Spinal cord (tissue), 10 donors: Measurements from ENCODE around the gene RAF1. TPM values are rescaled to one million over a fixed set of nuclear protein-coding genes. Genes with fewer than 3 reads are reported as not detected.

Experiments used
- DNase-seq, 6 donors: peaks; one replicate each; pipeline versions ENCODE4 v3.0.0 to v3.0.0-alpha.2; 2013 to 2015; ENCODE audit warnings: low spot score in 6 of 6, low read depth in 4 of 6
- H3K27ac ChIP-seq: one replicate; pipeline ENCODE4 v1.5.1; 2013; ENCODE audit warnings: low read depth, low read length, control low read depth
- H3K27me3 ChIP-seq: one replicate; pipeline ENCODE4 v1.6.1; 2013; ENCODE audit warnings: low read length; ENCODE audit not compliant: control insufficient read depth, insufficient read depth
- H3K36me3 ChIP-seq: one replicate; pipeline ENCODE4 v1.6.1; 2013; ENCODE audit warnings: low read length; ENCODE audit not compliant: control insufficient read depth, insufficient read depth
- H3K4me1 ChIP-seq: one replicate; pipeline ENCODE4 v1.6.1; 2013; ENCODE audit warnings: low read length; ENCODE audit not compliant: control insufficient read depth, insufficient read depth
- H3K4me3 ChIP-seq: one replicate; pipeline ENCODE4 v1.5.1; 2013; ENCODE audit warnings: low read depth, low read length, control low read depth
- H3K9me3 ChIP-seq: one replicate; pipeline ENCODE4 v1.6.1; 2013; ENCODE audit warnings: low read length; ENCODE audit not compliant: control insufficient read depth, insufficient read depth
- WGBS: methylation state at CpG from one replicate; pipeline ENCODE4 v1.1.5; 2013; ENCODE audit warnings: missing lambda C conversion rate; ENCODE audit not compliant: insufficient coverage; 5-methylcytosine and 5-hydroxymethylcytosine counted together
- polyA plus RNA-seq, 2 donors: library from polyadenylated mRNA; unstranded; fragments of 120-200 nt; gene quantifications; one replicate each; pipeline ENCODE4 v1.2.1, GENCODE V29; 2013; ENCODE audit not compliant: insufficient read length in 2 of 2
- total RNA-seq, 2 donors: library from RNA; depleted of rRNA in 1 of 2; stranded (reverse); fragments of 120-200 nt in 1 of 2; fragments of >200 nt in 1 of 2; gene quantifications; one replicate each; pipeline versions ENCODE4 v1.2.3 to v1.2.4, GENCODE V29; 2013 to 2014
- donor health status: healthy.

The RAF1 gene
- total and polyA plus RNA-seq, 4 donors: 109 to 135 (median 121) TPM

DNA sequence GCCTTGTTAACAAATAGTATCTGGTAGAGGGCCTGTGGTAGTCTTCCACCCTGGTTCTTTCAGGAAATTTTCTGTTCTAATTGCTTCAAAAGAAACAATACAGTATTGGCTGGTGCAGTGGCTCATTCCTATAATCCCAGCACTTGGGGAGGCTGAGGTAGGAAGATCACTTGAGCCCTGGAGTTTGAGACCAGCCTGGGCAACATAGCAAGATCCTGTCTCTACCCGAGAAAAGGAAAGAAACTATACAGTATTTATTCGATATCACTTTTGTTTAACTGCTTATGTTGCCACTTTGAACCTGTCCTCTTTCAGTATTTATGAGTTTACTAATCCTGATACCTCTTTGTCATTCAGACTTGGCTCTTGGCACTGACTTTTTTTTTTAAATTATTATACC, 102.5 kb downstream of the RAF1 start:
- WGBS: 100% methylated on average over 1 of the region's 2 CpGs
- Histone ChIP-seq H3K4me3 (no peak overlapping the region), H3K27ac (no peak overlapping the region), H3K36me3 (no peaks in the 10 kb centered on the region), H3K9me3 (peaks cover 2% of the 10 kb centered on the region), H3K27me3 (no peaks in the 10 kb centered on the region), H3K4me1 (no peaks in the 10 kb centered on the region)
- DNase-seq: no peak

GRCh38 chr3:12560505-12561190, 103.3 kb downstream of the RAF1 start:
- Histone ChIP-seq H3K9me3 (peaks cover 2% of the 10 kb centered on the region), H3K27ac (no peak overlapping the region), H3K36me3 (no peaks in the 10 kb centered on the region), H3K4me3 (no peak overlapping the region), H3K4me1 (peaks cover 6% of the 10 kb centered on the region), H3K27me3 (no peaks in the 10 kb centered on the region)
- DNase-seq: no peak
- 83% methylated on average over 3 of the region's 5 CpGs for WGBS

DNA sequence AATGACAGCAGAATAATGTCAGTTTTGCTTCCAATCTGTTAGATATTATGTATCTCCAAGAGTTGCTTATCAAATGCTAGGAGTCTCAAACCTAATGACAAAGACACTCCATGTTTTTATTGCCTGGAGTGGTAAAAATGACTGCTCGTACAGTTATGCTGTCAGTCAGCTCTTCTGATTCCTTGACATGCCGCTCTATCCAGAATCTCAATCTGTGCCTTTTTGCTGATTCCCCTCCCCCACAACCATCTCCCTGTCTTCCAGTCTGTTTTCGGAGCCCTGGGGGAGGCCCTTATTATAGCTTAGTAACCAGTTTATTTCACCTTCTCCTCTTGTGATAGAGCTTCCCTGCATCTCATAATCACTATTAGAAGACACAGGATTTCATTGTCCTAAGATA, 104.4 kb downstream of the RAF1 start:
- no peak for DNase-seq
- 67% methylated on average over 3 of the region's 3 CpGs for WGBS
- no peaks in the 10 kb centered on the region for H3K9me3 ChIP-seq

GRCh38 chr3:12558706-12559105, 105.2 kb downstream of the RAF1 start:
- WGBS: 47% methylated on average over 4 of the region's 4 CpGs
- Histone ChIP-seq H3K9me3 (no peaks in the 10 kb centered on the region), H3K36me3 (no peaks in the 10 kb centered on the region), H3K27me3 (no peaks in the 10 kb centered on the region), H3K27ac (no peak overlapping the region), H3K4me3 (no peak overlapping the region), H3K4me1 (peaks cover 10% of the 10 kb centered on the region)
- DNase-seq: no peak

More for the DNA sequence above, 104.4 kb downstream of the RAF1 start:
- Histone ChIP-seq H3K27me3 (no peaks in the 10 kb centered on the region), H3K4me1 (peaks cover 6% of the 10 kb centered on the region), H3K4me3 (no peak overlapping the region), H3K27ac (no peak overlapping the region), H3K36me3 (no peaks in the 10 kb centered on the region)

GRCh38 chr3:12557473-12558100, 106.3 kb downstream of the RAF1 start:
- peak in 1 of 6 donors; percentile 19 for DNase-seq
- WGBS: 0% methylated on average over 7 of the region's 18 CpGs
- Histone ChIP-seq H3K4me1 (peaks cover 10% of the 10 kb centered on the region), H3K36me3 (no peaks in the 10 kb centered on the region), H3K4me3 (peak overlapping the region; percentile 91), H3K9me3 (no peaks in the 10 kb centered on the region), H3K27me3 (no peaks in the 10 kb centered on the region), H3K27ac (peak overlapping the region; percentile 97)

DNA sequence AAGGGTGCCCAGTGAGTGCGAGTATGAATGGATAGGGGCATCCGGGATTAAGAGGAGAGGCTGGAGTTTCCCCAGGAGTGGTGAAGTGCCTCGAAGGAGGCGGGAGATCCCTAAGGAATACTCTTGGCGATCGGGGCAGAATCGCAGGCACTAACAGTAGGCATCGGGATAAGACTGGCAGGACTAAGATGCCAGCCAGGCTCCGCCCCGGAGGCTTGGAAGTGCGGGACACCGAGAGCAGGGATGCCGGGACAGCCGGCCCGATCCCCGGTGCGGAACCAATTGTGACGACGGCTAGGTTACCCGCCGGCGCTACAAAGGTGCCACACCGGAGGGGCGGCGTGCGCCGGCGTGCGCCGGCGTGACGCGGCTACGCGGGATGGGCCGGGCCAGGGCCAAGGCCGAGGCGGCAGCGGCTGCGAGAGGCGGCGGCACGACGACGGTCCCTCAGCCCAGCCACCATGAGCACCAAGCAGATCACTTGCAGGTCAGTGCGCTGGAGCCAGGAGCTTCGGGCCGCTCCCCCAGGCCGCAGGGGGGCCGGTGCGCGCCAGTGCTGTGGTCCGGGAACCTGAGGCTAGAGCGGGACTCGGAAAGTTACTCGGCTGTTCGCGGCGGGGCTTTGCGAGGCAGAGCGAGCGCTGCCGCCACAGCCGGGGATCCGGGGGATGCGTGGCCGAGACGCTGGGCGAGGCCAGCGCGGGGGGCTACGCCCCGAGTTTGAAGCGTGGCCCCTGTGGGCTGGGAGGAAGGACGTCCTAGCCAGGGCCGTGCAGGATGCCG, 107.0 kb downstream of the RAF1 start, which contains the start of gene MKRN2:
Gene MKRN2, plus strand, starts transcription at position 398 of the 783 bp plus-strand sequence. Its CDS starts 64 bp downstream, at position 462.
- H3K4me1 ChIP-seq: peaks cover 10% of the 10 kb centered on the region
- no peaks in the 10 kb centered on the region for H3K9me3 ChIP-seq
- no peaks in the 10 kb centered on the region for H3K27me3 ChIP-seq
- H3K36me3 ChIP-seq: no peaks in the 10 kb centered on the region
- peak; percentile 73 to 97 (median 87) for DNase-seq
- WGBS: under 1% methylated on average over 77 of the region's 77 CpGs
- peak within 1 kb of the TSS; percentile 91 for H3K4me3 ChIP-seq
- peak within 1 kb of the TSS; percentile 97 for H3K27ac ChIP-seq

DNA sequence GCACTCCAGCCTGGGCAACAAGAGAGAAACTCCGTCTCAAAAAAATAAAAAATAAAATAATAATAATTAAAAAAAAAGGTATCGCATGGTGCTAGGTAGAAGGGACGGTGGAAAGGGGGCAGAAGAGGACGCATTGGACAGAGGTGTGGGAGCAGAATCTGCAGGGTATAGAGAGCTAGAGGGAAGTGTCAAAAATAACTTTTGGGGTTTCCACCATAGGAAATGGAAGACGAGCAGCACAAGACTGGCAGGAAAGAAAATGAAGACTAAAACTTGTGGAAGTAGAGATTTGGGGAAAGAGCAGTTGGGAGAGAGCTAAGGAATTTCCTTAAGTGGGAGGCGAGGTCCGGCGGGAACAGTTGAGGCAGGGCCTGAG, 107.6 kb downstream of the RAF1 start:
- Histone ChIP-seq H3K27me3 (no peaks in the 10 kb centered on the region), H3K36me3 (no peaks in the 10 kb centered on the region), H3K4me1 (peaks cover 10% of the 10 kb centered on the region), H3K9me3 (no peaks in the 10 kb centered on the region), H3K4me3 (peak overlapping the region; percentile 91), H3K27ac (peak overlapping the region; percentile 97)
- WGBS: under 1% methylated on average over 7 of the region's 8 CpGs
- no peak for DNase-seq

DNA sequence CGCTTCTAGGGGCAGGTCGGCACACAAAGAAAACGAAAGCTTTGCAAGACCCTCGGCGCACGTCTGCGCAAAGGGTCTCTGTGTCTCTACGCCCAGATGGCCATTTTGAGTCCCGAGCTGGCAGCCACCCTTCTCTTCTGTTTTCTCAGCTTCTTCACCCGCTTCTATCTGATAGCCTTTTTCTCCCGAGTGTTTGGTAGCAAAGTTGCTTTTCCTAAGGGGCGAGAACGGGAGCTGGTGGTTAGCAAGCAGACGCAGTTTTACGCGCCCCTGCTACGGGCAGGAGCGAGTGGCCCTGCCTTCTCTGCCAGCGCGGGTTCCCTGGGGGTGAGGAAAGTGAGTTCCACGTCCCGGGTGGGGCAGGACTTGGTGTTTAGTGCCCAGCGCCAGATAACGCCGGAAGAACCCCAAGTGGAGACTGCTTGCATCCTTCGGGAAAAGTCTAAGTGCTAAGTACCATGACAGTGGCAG, 110.0 kb downstream of the RAF1 start:
- Histone ChIP-seq H3K9me3 (no peaks in the 10 kb centered on the region), H3K36me3 (no peaks in the 10 kb centered on the region), H3K27ac (peak overlapping the region; percentile 95), H3K4me3 (peak overlapping the region; percentile 72), H3K27me3 (no peaks in the 10 kb centered on the region), H3K4me1 (peaks cover 10% of the 10 kb centered on the region)
- WGBS: 6% methylated on average over 24 of the region's 26 CpGs
- peak; percentile 39 to 91 (median 50) for DNase-seq

DNA sequence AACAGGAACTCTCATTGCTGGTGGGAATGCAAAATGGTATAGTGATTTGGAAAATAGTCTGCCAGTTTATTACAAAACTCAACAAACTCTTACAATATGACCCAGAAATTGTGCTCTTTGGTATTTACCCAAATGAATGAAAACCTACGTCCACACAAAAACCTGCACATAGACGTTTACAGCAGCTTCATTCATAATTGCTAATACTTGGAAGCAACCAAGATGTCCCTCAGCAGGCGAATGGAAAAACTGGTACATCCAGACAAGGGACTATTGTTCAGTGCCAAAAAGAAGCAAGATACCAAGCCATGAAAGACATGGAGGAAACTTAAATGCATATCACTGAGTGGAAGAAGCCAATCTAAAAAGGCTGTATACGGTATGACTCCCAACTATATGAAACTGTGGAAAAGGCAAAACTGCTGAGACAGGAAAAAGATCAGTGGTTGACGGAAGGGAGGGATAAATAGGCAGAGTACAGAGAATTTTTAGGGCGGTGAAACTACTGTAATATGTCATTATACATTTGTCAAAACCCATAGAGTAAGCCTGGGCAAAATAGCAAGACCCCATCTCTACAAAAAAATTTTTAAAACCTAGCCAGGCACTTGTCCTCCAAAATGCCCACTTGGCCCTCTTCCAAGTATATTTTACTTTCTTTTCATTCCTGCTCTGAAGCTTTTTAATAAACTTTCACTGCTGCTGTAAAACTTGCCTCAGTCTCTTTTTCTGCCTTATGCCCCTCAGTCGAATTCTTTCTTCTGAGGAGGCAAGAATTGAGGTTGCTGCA, 113.8 kb downstream of the RAF1 start:
- Histone ChIP-seq H3K36me3 (no peaks in the 10 kb centered on the region), H3K4me3 (no peak overlapping the region), H3K9me3 (no peaks in the 10 kb centered on the region), H3K27ac (peak overlapping the region; percentile 33), H3K4me1 (peaks cover 4% of the 10 kb centered on the region), H3K27me3 (no peaks in the 10 kb centered on the region)
- WGBS: 42% methylated on average over 2 of the region's 7 CpGs
- peak in 1 of 6 donors; percentile 9 for DNase-seq
